ENCODE measurements around the gene BRD3OS.
A peak's percentile ranks its signal among the peaks of the same experiment; 100 is the strongest.
"Not testable (repeated sequence)": the region's sequence is repeated elsewhere in the genome, so short reads cannot be mapped to it uniquely, and the experiment has no call there.

BRD3OS gene

GRCh38 chr9:134069480-134070399 lies 44.5 kb downstream of the BRD3OS start:
- no peak for ATAC-seq (ENCODE audit: insufficient read depth, low read depth)
- no peak for DNase-seq
- H3K27ac ChIP-seq (ENCODE audit: low read length), result no peak overlapping the region
- peak overlapping the region; percentile 92 for H3K4me2 ChIP-seq (ENCODE audit: insufficient read depth, low read length)
- peaks cover 27% of the 10 kb centered on the region for H3K4me1 ChIP-seq (ENCODE audit: insufficient read depth, low read length)
- no peak for TF ChIP-seq EZH2 (IDR thresholded peaks at IDR 0.05; ENCODE audit: borderline replicate concordance, low read depth, low read length, severe bottlenecking)
- no peak for TF ChIP-seq CTCF (IDR thresholded peaks at IDR 0.05; ENCODE audit: borderline replicate concordance, extremely low read depth, low read length, poor library complexity, severe bottlenecking)
- H3K9ac ChIP-seq (ENCODE audit: low read depth, low read length), result peak overlapping the region; percentile 68
- peaks cover 27% of the 10 kb centered on the region for H3K79me2 ChIP-seq (ENCODE audit: insufficient read depth, low read length)
- peaks cover 2% of the 10 kb centered on the region; the same call in 1 of the 2 replicates for H3K36me3 ChIP-seq (ENCODE audit: insufficient read depth, low read length)
- no peak overlapping the region for H2AFZ ChIP-seq (ENCODE audit: low read depth, low read length)
- no peaks in the 10 kb centered on the region for H3K9me3 ChIP-seq (ENCODE audit: insufficient read depth, low read length, severe bottlenecking)
- peaks cover 15% of the 10 kb centered on the region for H3K27me3 ChIP-seq (ENCODE audit: insufficient read depth, low read length, poor library complexity)
- peak overlapping the region in 1 of 2 experiments; percentile 84; a peak in 2 of 4 replicates for H3K4me3 ChIP-seq (ENCODE audit: low read depth in 1 of 2, low read length in 2 of 2)
- peaks cover 12% of the 10 kb centered on the region for H4K20me1 ChIP-seq (ENCODE audit: insufficient read depth, low read length)

- Histone ChIP-seq H3K27me3 (ENCODE audit: insufficient read depth, low read length, poor library complexity) (peaks cover 15% of the 10 kb centered on the region), H3K4me2 (ENCODE audit: insufficient read depth, low read length) (no peak overlapping the region), H3K9me3 (ENCODE audit: insufficient read depth, low read length, severe bottlenecking) (no peaks in the 10 kb centered on the region), H3K9ac (ENCODE audit: low read depth, low read length) (no peak overlapping the region), H2AFZ (ENCODE audit: low read depth, low read length) (no peak overlapping the region), H3K4me1 (ENCODE audit: insufficient read depth, low read length) (peaks cover 13% of the 10 kb centered on the region), H3K79me2 (ENCODE audit: insufficient read depth, low read length) (peaks cover 13% of the 10 kb centered on the region), H3K36me3 (ENCODE audit: insufficient read depth, low read length) (no peaks in the 10 kb centered on the region), H4K20me1 (ENCODE audit: insufficient read depth, low read length) (peaks cover under 1% of the 10 kb centered on the region; the same call in 1 of the 2 replicates), H3K4me3 (ENCODE audit: low read depth in 1 of 2, low read length in 2 of 2) (no peak overlapping the region), H3K27ac (ENCODE audit: low read length) (no peak overlapping the region)
- TF ChIP-seq EZH2 (IDR thresholded peaks at IDR 0.05; ENCODE audit: borderline replicate concordance, low read depth, low read length, severe bottlenecking), result no peak
- no peak for TF ChIP-seq CTCF (IDR thresholded peaks at IDR 0.05; ENCODE audit: borderline replicate concordance, extremely low read depth, low read length, poor library complexity, severe bottlenecking)
- ATAC-seq (ENCODE audit: insufficient read depth, low read depth) (no peak), DNase-seq (no peak)
Observed at GRCh38 chr9:134071149-134071548, 45.9 kb downstream of the BRD3OS start.

GRCh38 chr9:134072683-134073082 lies 47.4 kb downstream of the BRD3OS start:
- H3K36me3 ChIP-seq (ENCODE audit: insufficient read depth, low read length); H3K79me2 ChIP-seq (ENCODE audit: insufficient read depth, low read length); DNase-seq; H3K4me2 ChIP-seq (ENCODE audit: insufficient read depth, low read length); H2AFZ ChIP-seq (ENCODE audit: low read depth, low read length); ATAC-seq (ENCODE audit: insufficient read depth, low read depth); H3K27ac ChIP-seq (ENCODE audit: low read length); H3K9ac ChIP-seq (ENCODE audit: low read depth, low read length); H3K4me3 ChIP-seq (ENCODE audit: low read depth in 1 of 2, low read length in 2 of 2); H4K20me1 ChIP-seq (ENCODE audit: insufficient read depth, low read length); H3K9me3 ChIP-seq (ENCODE audit: insufficient read depth, low read length, severe bottlenecking): not testable (repeated sequence)
- H3K4me1 ChIP-seq (ENCODE audit: insufficient read depth, low read length), result peaks cover 12% of the 10 kb centered on the region
- H3K27me3 ChIP-seq (ENCODE audit: insufficient read depth, low read length, poor library complexity), result peaks cover 15% of the 10 kb centered on the region

GRCh38 chr9:134073500-134073899 lies 48.2 kb downstream of the BRD3OS start:
- no peak for ATAC-seq (ENCODE audit: insufficient read depth, low read depth)
- Histone ChIP-seq H3K9me3 (ENCODE audit: insufficient read depth, low read length, severe bottlenecking) (no peaks in the 10 kb centered on the region), H3K4me1 (ENCODE audit: insufficient read depth, low read length) (peaks cover 12% of the 10 kb centered on the region), H3K9ac (ENCODE audit: low read depth, low read length) (no peak overlapping the region), H3K36me3 (ENCODE audit: insufficient read depth, low read length) (no peaks in the 10 kb centered on the region), H3K4me3 (ENCODE audit: low read depth in 1 of 2, low read length in 2 of 2) (no peak overlapping the region), H3K4me2 (ENCODE audit: insufficient read depth, low read length) (no peak overlapping the region), H4K20me1 (ENCODE audit: insufficient read depth, low read length) (no peaks in the 10 kb centered on the region), H3K27me3 (ENCODE audit: insufficient read depth, low read length, poor library complexity) (peaks cover 15% of the 10 kb centered on the region), H3K79me2 (ENCODE audit: insufficient read depth, low read length) (no peaks in the 10 kb centered on the region), H3K27ac (ENCODE audit: low read length) (no peak overlapping the region), H2AFZ (ENCODE audit: low read depth, low read length) (no peak overlapping the region)
- no peak for DNase-seq
- no peak for TF ChIP-seq EZH2 (IDR thresholded peaks at IDR 0.05; ENCODE audit: borderline replicate concordance, low read depth, low read length, severe bottlenecking)
- no peak for TF ChIP-seq CTCF (IDR thresholded peaks at IDR 0.05; ENCODE audit: borderline replicate concordance, extremely low read depth, low read length, poor library complexity, severe bottlenecking)

- not testable (repeated sequence) for ATAC-seq (ENCODE audit: insufficient read depth, low read depth); H3K79me2 ChIP-seq (ENCODE audit: insufficient read depth, low read length); H3K9ac ChIP-seq (ENCODE audit: low read depth, low read length); H3K27me3 ChIP-seq (ENCODE audit: insufficient read depth, low read length, poor library complexity); H3K4me2 ChIP-seq (ENCODE audit: insufficient read depth, low read length); DNase-seq; H4K20me1 ChIP-seq (ENCODE audit: insufficient read depth, low read length); H3K27ac ChIP-seq (ENCODE audit: low read length); H2AFZ ChIP-seq (ENCODE audit: low read depth, low read length); H3K9me3 ChIP-seq (ENCODE audit: insufficient read depth, low read length, severe bottlenecking); H3K36me3 ChIP-seq (ENCODE audit: insufficient read depth, low read length); H3K4me1 ChIP-seq (ENCODE audit: insufficient read depth, low read length); H3K4me3 ChIP-seq (ENCODE audit: low read depth in 1 of 2, low read length in 2 of 2)
Observed at GRCh38 chr9:134075689-134076088, 50.4 kb downstream of the BRD3OS start.
